WTC11 (cell line): ENCODE data around the gene PLA2G1B.

Experiments
- CBFB ChIP-seq: sonication (generic); formaldehyde crosslinking; IDR thresholded peaks from 2 replicates; pipeline ENCODE4 v1.8.1; 2022; ENCODE audit warnings: mild to moderate bottlenecking, low read depth, missing genetic modification reagents
- FOXK1 ChIP-seq: sonication (generic); formaldehyde crosslinking; IDR thresholded peaks from 2 replicates; pipeline ENCODE4 v1.8.0; 2022; ENCODE audit warnings: mild to moderate bottlenecking, moderate library complexity, missing genetic modification reagents
- JUN ChIP-seq: sonication (generic); formaldehyde crosslinking; IDR thresholded peaks from 2 replicates; pipeline ENCODE4 v1.8.0; 2023; ENCODE audit warnings: mild to moderate bottlenecking, missing genetic modification reagents
- NFYB ChIP-seq: sonication (generic); formaldehyde crosslinking; conservative IDR thresholded peaks from 2 replicates; pipeline ENCODE4 v1.8.0; 2022; ENCODE audit warnings: low read depth, missing genetic modification reagents
- SMAD3 ChIP-seq: sonication (generic); formaldehyde crosslinking; IDR thresholded peaks from 2 replicates; pipeline ENCODE4 v1.8.0; 2022; ENCODE audit warnings: missing genetic modification reagents, mild to moderate bottlenecking, borderline replicate concordance
- TF ChIP-seq, protein P1 (sequence below): fragments of 200-600 bp; IDR thresholded peaks from 2 replicates; pipeline ENCODE4 v1.8.0; 2022; ENCODE audit warnings: antibody characterized with exemption

DNA sequence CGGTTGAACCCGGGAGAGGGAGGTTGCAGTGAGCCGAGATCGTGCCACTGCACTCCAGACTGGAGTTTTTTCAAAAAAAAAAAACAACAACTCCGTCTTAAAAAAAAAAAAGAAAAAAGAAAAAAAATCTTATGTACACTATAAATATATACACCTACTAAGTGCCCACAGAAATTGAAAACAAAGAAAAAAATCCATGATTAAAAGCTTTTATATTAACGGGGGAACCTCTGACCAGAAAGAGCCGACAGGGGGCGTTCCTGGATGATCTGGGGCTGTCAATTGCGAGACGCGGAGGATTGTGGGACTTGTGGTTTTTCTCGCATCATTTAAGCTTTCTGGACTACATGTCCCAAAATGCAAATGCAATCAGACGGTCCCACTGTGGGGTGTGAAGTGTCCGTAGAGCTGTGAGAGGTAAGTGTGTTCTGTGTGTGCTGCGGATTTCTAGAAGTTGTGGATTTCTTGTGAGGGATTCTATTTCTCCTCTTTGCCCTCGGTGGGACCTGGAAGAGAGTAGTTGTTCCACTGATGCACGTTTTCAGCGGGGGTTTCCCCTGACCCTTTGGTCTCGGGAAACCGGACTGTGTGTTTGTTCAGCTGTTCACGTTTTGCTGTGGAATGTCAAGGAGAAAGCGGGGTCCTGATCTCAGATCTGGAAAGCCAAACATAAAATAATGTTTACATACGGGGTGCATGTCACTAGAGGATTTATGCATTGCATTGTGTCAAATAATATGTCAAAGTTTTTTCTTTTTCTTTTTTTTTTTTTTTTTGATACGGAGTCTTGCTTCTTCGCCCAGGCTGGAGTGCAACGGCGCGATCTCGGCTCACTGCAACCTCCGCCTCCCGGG is 25.4 kb downstream of the PLA2G1B start, which contains the start of gene SIRT4:
- TF ChIP-seq FOXK1 (0 out of 2 replicates have a peak, but pooled peaks have one; percentile 37), CBFB (CRISPR knock-in tag) (no peak), SMAD3 (CRISPR knock-in tag) (no peak), JUN (CRISPR knock-in tag) (no peak), NFYB (CRISPR knock-in tag) (no peak)
- TF ChIP-seq, protein P1, sequence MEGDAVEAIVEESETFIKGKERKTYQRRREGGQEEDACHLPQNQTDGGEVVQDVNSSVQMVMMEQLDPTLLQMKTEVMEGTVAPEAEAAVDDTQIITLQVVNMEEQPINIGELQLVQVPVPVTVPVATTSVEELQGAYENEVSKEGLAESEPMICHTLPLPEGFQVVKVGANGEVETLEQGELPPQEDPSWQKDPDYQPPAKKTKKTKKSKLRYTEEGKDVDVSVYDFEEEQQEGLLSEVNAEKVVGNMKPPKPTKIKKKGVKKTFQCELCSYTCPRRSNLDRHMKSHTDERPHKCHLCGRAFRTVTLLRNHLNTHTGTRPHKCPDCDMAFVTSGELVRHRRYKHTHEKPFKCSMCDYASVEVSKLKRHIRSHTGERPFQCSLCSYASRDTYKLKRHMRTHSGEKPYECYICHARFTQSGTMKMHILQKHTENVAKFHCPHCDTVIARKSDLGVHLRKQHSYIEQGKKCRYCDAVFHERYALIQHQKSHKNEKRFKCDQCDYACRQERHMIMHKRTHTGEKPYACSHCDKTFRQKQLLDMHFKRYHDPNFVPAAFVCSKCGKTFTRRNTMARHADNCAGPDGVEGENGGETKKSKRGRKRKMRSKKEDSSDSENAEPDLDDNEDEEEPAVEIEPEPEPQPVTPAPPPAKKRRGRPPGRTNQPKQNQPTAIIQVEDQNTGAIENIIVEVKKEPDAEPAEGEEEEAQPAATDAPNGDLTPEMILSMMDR: peak; percentile 52; the same call in 1 of the 2 replicates
